ENCODE results near the gene CPE. TPM values are rescaled to one million over a fixed set of nuclear protein-coding genes. Genes with fewer than 3 reads are reported as not detected.
"Not testable (repeated sequence)": the region's sequence is repeated elsewhere in the genome, so short reads cannot be mapped to it uniquely, and the experiment has no call there.

Gene CPE
- total RNA-seq, 1 experiment from 2014 or later, result 32.6 TPM

DNA sequence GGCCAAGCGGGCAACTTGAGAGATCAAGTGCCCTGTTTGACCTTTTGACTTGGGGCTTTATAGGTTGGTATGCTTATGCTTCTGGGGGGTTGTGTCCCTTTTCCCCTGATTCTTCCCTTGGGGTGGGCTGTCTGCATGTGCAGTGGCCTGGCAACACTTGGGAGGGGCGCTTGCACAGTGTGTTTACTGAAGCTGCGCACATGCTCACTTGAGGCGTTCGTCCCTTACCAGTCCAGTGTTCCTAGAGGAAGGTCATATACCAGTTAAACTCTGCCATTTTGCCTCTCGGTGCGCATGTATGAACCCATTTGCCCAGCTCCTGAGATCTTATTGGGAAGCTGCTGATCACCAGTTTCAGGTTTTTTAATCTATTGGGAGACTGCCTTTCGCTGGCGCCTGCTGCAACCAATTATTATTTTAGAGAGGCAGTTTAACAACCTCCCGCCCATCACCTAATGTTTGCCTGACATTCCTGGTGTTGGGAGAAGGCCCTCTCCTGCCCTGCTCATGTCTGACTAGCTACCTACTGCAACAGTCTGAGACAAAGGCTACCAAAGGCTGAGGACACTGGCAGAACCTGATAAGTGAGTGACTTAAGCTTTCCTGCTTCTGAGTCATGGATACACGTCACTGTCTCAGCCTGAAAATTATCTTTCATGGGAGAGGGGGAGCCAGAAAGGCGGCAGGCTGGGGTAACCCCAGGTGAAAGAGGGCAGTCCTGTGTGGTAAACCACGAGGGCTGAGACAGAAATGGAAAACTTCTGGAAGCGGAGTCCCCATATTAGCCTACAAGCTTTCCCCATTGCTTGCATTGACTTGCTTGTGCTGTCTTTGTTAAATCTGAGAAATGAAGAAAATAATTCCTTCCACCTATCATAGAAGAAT lies 97.6 kb downstream of the CPE start:
- no peak for DNase-seq
- no peaks in the 10 kb centered on the region for H3K36me3 ChIP-seq (replicated peaks; ENCODE audit: control insufficient read depth, insufficient read depth, low read length)
- no peaks in the 10 kb centered on the region for H3K27me3 ChIP-seq (ENCODE audit: control insufficient read depth, insufficient read depth, low read length)
- H3K4me3 ChIP-seq (ENCODE audit: insufficient read depth, low read depth, low read length), result no peak overlapping the region

DNA sequence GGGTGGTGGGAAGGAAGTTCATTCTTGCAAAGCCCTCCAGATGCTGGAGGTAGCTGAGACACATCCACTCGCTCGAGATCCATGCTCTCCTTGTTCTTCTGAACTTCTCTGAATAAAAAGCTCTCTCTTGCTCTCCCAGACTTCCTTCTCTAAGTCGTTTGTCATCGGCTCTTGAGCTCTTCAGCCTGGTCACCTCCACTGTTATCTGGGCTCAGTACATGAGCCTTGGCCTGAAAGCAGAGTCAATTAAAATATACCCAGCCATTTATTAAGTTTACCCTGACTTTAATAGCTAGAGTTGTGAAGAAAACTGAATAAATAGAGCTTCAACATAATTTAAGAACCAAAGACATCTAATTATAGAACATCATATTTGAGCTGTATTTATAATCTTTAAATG lies 99.0 kb downstream of the CPE start:
- no peak for DNase-seq
- Histone ChIP-seq H3K36me3 (replicated peaks; ENCODE audit: control insufficient read depth, insufficient read depth, low read length) (no peaks in the 10 kb centered on the region), H3K4me3 (ENCODE audit: insufficient read depth, low read depth, low read length) (no peak overlapping the region), H3K27me3 (ENCODE audit: control insufficient read depth, insufficient read depth, low read length) (no peaks in the 10 kb centered on the region)

DNA sequence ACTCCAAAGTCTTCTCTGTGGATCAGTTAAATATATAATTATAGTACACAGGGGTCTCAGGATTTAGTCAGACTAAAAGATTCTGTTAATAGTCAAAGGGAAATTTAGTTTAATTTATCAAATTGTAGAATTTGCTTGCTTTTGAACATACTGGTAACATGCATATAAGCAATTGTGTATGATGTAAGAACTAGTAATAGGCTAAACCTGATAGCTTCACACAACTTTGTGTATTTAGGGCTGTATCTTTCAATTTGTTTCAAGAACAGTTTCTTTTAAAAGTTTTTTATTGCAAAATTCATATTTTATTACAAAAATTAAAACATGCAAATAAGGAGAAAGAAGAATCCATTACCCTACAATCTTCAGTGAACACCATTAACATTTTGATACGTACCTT lies 99.5 kb downstream of the CPE start:
- H3K27me3 ChIP-seq (ENCODE audit: control insufficient read depth, insufficient read depth, low read length), result no peaks in the 10 kb centered on the region
- no peak overlapping the region for H3K4me3 ChIP-seq (ENCODE audit: insufficient read depth, low read depth, low read length)
- DNase-seq, result no peak
- H3K36me3 ChIP-seq (replicated peaks; ENCODE audit: control insufficient read depth, insufficient read depth, low read length), result no peaks in the 10 kb centered on the region

DNA sequence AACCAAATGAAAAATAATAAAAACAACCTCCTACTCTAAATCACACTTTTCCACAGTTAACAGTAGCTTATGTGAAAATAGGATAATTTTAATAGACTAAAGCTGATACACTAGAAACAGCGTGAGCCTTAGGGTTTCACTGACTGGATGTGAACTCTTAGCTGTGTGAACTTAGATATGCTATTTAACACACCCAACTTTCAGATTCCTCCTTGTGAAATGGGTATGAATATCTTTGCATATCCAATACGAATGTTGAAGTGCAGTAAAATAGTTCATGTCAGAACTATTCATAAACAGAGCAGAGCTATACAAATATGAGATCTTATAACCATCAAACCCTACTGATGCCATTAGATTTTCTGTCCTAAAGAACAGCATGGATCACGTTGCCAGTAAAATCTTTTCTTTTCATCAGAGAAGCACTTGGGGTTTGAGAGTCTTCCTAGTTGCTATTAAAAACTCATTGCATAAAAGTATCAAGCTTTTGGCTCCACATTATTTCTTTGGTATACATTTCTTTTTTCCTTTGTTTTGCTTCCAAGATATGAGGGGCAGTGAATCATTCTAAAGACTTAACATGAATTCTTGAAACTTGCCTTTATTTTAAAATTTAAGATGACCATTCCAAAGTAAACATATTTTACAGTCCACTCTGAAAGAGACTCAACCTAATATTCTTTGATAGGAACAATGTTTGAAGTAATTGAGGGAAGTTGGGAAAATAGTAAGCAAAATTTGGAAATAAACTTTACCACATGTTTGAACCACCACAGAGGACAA lies 102.4 kb downstream of the CPE start:
- Histone ChIP-seq H3K4me3 (ENCODE audit: insufficient read depth, low read depth, low read length) (no peak overlapping the region), H3K27me3 (ENCODE audit: control insufficient read depth, insufficient read depth, low read length) (no peaks in the 10 kb centered on the region), H3K36me3 (replicated peaks; ENCODE audit: control insufficient read depth, insufficient read depth, low read length) (no peaks in the 10 kb centered on the region)
- DNase-seq, result no peak

DNA sequence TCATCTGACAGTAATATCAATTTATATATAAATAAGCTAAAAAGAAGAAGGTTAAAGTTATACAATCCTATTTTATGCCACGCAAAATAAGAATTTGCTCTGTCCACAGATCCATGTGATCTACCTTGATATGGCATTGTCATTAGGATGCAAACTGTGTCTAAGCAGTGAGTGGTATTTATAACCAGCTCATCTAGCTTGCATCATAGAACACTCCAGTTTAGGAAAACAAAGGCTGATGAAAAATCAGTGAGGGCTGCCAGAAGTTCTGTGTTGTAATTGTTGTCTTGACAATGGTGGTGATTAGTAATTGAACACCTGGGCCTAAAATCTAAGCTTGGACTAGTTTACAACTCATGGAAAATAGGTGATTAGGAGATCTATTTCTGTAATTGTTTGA lies 111.0 kb downstream of the CPE start:
- DNase-seq, result no peak
- Histone ChIP-seq H3K4me3 (ENCODE audit: insufficient read depth, low read depth, low read length) (no peak overlapping the region), H3K36me3 (replicated peaks; ENCODE audit: control insufficient read depth, insufficient read depth, low read length) (no peaks in the 10 kb centered on the region), H3K27me3 (ENCODE audit: control insufficient read depth, insufficient read depth, low read length) (no peaks in the 10 kb centered on the region)

DNA sequence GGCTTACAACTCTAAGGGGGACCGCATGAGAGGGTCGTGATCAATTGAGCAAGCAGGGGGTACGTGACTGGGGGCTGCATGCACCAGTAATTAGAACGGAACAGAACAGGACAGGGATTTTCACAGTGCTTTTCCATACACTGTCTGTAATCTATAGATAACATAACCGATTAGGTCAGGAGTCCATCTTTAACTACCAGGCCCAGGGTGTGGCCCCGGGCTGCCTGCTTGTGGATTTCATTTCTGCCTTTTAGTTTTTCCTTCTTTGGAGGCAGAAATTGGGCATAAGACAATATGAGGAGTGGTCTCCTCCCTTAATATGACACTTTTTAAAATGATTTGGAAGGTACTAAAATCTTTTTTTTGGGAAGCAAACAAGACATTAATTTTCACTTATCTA lies 113.8 kb downstream of the CPE start:
- DNase-seq, result not testable (repeated sequence)

DNA sequence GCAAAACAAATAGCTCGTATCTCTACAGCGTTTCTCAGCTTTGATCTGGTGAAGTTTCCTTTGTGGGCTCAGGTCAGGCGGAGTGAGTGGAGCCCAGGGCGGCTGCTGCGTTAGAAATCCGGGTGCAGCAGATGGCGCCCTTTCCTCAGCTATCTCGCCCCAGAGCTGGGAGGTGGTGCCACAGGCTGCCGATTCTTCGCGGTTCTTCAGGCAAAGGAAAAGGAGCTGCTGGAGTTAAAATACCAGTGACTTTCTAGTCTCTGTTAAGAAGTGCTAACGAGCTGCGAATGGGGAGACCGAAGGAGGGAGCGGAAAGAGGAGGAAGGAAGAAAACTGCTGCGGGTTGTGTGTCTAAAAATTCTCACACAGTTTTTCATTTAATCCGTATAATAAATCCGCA lies 114.6 kb downstream of the CPE start:
- H3K27me3 ChIP-seq (ENCODE audit: control insufficient read depth, insufficient read depth, low read length), result no peaks in the 10 kb centered on the region
- peak; percentile 63 for DNase-seq
- no peak overlapping the region for H3K4me3 ChIP-seq (ENCODE audit: insufficient read depth, low read depth, low read length)
- H3K36me3 ChIP-seq (replicated peaks; ENCODE audit: control insufficient read depth, insufficient read depth, low read length), result no peaks in the 10 kb centered on the region

More for the DNA sequence above, 113.8 kb downstream of the CPE start:
- H3K4me3 ChIP-seq (ENCODE audit: insufficient read depth, low read depth, low read length); H3K36me3 ChIP-seq (replicated peaks; ENCODE audit: control insufficient read depth, insufficient read depth, low read length); H3K27me3 ChIP-seq (ENCODE audit: control insufficient read depth, insufficient read depth, low read length): not testable (repeated sequence)

DNA sequence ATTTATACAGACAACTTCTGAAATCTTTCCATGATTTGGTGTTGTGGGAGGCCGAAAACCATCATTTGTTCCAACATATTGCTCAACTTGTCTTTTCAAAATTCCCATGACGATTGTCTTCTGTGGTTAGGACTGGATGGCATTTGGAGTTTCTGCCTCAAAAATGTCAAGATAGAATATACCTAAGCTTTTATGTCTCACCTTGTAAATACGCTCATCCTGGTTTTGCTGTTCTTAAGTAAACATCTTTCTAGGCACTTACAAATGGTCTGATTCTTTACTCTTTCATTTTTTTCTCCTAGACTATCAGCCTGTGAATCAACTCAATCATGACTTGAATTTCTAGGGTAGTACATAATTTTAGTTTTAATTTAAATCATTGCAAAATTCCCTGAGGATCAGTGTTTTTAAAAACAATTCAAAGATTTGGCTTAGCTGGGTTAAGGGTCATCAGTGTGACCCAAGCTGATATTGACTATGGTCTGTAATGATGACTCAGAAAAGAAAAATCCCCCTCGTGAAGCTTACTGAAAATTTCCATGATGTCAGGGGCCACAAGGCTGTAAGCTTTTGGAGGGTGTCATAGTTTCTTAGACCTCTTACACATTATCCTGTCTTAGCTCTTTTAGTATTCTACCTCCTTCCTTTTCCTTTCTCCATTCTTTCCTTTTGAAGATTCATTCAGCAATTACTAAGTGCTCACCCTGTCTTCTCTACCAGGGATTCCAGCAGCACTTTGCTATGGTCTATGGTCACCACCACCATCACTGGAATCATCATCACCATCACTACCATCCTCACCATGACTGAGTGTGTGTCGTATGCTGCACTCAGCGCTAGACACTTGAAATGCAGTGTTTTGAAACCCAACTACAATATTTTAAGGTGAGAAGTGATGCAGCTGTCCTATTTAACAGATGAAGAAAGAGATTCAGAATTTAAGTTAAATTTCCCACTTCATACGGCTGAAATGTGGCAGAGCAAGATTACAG lies 124.4 kb downstream of the CPE start:
- Histone ChIP-seq H3K27me3 (ENCODE audit: control insufficient read depth, insufficient read depth, low read length) (no peaks in the 10 kb centered on the region), H3K4me3 (ENCODE audit: insufficient read depth, low read depth, low read length) (no peak overlapping the region), H3K36me3 (replicated peaks; ENCODE audit: control insufficient read depth, insufficient read depth, low read length) (no peaks in the 10 kb centered on the region)
- no peak for DNase-seq

DNA sequence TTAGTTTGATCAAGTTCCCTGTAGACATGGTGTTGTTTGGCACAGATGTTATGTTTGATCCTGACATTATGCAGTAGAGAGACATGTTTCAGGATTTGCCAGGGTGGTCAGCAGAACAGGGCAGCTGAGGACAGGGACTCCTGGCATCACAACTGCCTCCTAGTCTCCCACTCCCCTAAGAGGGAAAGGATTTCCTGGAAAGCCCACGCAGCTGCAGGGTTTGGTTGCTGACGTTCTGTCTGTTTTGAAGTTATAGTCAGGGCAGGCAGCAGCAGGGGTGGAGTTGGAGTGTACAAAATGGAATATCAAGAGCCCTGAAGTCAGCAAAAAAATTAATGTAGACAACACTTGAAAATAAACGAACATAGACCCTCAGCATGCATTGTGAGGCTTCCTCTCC lies 125.4 kb downstream of the CPE start:
- no peaks in the 10 kb centered on the region for H3K27me3 ChIP-seq (ENCODE audit: control insufficient read depth, insufficient read depth, low read length)
- H3K36me3 ChIP-seq (replicated peaks; ENCODE audit: control insufficient read depth, insufficient read depth, low read length), result no peaks in the 10 kb centered on the region
- no peak overlapping the region for H3K4me3 ChIP-seq (ENCODE audit: insufficient read depth, low read depth, low read length)
- DNase-seq, result no peak

DNA sequence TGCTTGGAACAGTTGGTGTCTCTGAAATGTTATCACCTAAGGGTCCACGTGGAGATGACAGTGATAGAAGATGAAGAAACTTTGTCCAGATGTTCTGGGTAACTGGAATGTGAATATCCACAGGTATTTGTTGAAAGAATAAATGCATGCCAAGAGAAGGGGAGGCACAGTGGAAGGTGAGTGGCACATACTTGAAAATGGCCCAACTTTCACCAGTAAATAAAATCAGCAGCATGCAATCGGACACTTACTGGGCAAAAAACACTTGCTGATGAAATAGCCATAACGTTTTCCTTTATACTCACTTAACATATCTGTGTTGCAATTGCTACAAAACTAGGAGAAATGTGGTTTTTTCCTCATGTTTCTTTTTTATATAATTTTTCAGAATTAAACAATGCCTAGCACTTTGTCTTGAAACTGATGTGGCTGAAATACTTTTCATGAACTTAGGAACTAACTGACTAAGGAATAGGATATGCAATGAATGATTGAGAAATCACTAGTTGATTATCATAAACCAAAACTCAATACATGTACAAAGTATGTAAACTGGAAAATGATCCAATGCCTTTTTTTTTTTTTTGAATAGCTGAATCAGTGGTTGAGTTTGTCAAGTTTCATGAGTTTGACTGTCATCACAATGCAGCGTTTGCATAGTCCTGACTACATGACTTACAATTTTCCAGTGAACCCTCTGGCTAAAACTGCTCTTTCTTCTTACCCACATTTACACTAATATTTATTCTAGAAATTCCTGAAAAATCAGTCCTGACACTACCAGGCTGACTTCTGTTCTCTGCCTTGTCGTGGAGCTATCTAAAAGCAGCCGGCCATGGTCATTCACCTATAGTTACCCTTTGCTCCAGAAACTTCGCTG lies 127.4 kb downstream of the CPE start:
- no peaks in the 10 kb centered on the region for H3K27me3 ChIP-seq (ENCODE audit: control insufficient read depth, insufficient read depth, low read length)
- H3K36me3 ChIP-seq (replicated peaks; ENCODE audit: control insufficient read depth, insufficient read depth, low read length), result no peaks in the 10 kb centered on the region
- no peak overlapping the region for H3K4me3 ChIP-seq (ENCODE audit: insufficient read depth, low read depth, low read length)
- DNase-seq, result no peak

DNA sequence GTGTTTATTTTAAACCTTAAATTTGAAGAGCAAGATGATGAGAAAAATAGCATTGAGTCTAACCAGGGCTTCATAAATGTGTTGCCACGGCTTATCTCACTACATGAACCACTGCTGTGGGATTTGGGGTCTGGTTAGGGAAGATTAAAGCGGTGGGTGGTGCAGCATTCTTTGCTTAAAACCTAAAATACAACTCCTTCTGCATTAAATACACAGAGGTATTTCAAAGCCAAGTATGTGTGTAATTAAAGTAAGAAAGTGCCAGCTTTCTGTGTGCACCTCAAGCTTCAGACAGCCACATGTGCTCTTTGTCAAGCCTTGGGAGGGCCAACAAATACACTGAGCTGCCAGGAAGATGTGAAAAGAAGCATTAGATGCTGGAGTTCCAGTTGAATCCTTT lies 128.0 kb downstream of the CPE start:
- no peak for DNase-seq
- Histone ChIP-seq H3K4me3 (ENCODE audit: insufficient read depth, low read depth, low read length) (no peak overlapping the region), H3K27me3 (ENCODE audit: control insufficient read depth, insufficient read depth, low read length) (no peaks in the 10 kb centered on the region), H3K36me3 (replicated peaks; ENCODE audit: control insufficient read depth, insufficient read depth, low read length) (no peaks in the 10 kb centered on the region)

DNA sequence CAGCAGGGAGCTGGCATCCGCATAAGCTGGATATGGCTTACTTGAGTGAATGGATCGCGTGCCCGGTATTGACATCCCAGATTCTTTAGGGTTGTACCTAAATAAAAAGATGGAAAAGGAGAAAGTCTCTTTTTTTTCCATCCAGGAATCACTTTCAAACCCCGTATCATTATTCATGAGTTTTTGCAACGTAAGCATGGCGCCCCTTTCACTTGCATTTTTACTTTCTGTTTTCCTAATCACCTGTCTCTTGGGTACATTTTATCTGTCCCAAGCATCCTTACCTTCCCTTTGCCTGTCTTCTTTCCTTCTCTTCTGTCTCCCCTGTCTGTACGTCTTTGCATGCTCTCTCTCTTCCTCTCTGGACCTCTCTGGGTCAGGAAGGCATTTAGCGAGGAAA lies 128.6 kb downstream of the CPE start:
- H3K27me3 ChIP-seq (ENCODE audit: control insufficient read depth, insufficient read depth, low read length), result no peaks in the 10 kb centered on the region
- H3K4me3 ChIP-seq (ENCODE audit: insufficient read depth, low read depth, low read length), result no peak overlapping the region
- no peaks in the 10 kb centered on the region for H3K36me3 ChIP-seq (replicated peaks; ENCODE audit: control insufficient read depth, insufficient read depth, low read length)
- no peak for DNase-seq

DNA sequence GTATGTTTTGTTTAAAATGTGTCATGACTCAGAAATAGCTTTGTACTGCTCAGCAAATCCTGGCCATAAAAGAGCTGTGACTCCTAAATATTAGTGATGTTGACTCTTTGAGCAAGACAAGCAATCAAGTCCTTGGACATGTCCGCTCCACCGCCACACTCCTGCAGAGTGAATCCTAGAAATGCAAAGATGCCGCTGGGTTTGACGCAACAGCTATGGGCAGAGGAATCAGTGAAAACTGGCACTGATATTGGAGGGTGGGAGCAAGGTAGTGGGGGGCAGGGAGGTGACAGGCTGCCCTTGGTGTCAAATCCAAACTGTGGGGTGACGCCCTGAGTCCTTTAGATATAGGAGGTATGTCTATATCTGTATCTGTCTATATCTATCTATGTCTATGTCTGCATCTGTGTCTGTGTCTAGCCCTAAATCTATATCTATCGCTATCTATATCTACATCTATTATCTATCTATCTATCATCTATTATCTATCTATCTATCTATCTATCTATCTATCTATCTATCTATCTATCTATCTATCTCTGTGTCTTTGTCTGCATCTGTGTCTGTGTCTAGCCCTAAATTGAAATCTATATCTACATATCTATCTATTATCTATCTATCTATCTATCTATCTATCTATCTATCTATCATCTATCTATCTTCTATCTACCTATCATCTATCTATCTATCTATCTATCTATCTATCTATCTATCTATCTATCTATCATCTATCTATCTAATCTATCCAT lies 129.7 kb downstream of the CPE start:
- no peaks in the 10 kb centered on the region for H3K36me3 ChIP-seq (replicated peaks; ENCODE audit: control insufficient read depth, insufficient read depth, low read length)
- no peak for DNase-seq
- H3K27me3 ChIP-seq (ENCODE audit: control insufficient read depth, insufficient read depth, low read length), result no peaks in the 10 kb centered on the region
- no peak overlapping the region for H3K4me3 ChIP-seq (ENCODE audit: insufficient read depth, low read depth, low read length)

Data from H7 (cell line).